GM12872 (cell line): ENCODE results near the gene UTP25.

ENCODE experiments used
- CTCF ChIP-seq: IDR thresholded peaks from 3 replicates; pipeline ENCODE4 v1.5.1; 2011; ENCODE audit warnings: low read depth, mild to moderate bottlenecking, low read length, moderate library complexity; ENCODE audit not compliant: insufficient read depth

UTP25 gene

GRCh38 chr1:209878964-209879363, 51.2 kb downstream of the UTP25 start:
- TF ChIP-seq CTCF: no peak

GRCh38 chr1:209879539-209879938, 51.8 kb downstream of the UTP25 start:
- TF ChIP-seq CTCF: no peak

GRCh38 chr1:209880031-209880430, 52.3 kb downstream of the UTP25 start:
- no peak for TF ChIP-seq CTCF

GRCh38 chr1:209881619-209882018, 53.8 kb downstream of the UTP25 start:
- TF ChIP-seq CTCF: no peak

GRCh38 chr1:209882286-209882685, 54.5 kb downstream of the UTP25 start:
- TF ChIP-seq CTCF: no peak

GRCh38 chr1:209882942-209883340, 55.2 kb downstream of the UTP25 start:
- no peak for TF ChIP-seq CTCF

- no peak for TF ChIP-seq CTCF
Measured at GRCh38 chr1:209883341-209883971, 55.7 kb downstream of the UTP25 start.
